ENCODE data around the gene KCNQ5. TPM values are rescaled to one million over a fixed set of nuclear protein-coding genes. Genes with fewer than 3 reads are reported as not detected.

Gene KCNQ5
- total and polyA plus RNA-seq, 2 donors (not counting 1 experiment from before 2014, with no cell fraction given): 0.74 to 4.6 TPM

DNA sequence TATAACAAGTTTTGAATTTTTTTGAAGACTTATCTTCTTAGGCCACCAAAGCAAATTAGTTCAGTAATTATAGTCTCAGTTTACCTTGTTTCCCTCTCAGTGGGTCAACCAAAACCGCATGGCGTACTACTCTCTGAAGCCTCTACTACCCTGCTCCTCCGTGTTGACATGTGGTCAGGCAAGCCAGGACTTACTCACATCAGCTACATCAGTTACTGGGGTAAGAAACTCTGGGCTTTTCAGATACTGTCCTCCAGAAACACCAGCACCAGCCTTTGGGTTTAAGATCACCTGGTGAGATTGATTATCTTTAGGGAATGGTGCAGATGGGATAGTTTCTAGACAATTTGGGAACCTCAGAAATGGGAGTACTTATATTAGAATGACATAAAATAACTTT lies 55.1 kb downstream of the KCNQ5 start:
- H3K79me2 ChIP-seq (ENCODE audit: control insufficient read depth, insufficient read depth, low read length): no peaks in the 10 kb centered on the region
- no peaks in the 10 kb centered on the region for H3K4me1 ChIP-seq (ENCODE audit: control insufficient read depth, extremely low read depth, insufficient read depth, low read length)
- no peaks in the 10 kb centered on the region for H4K20me1 ChIP-seq (ENCODE audit: control insufficient read depth, extremely low read depth, insufficient read depth, low read length)
- no peaks in the 10 kb centered on the region for H3K27me3 ChIP-seq (ENCODE audit: control insufficient read depth, insufficient read depth, low read length)
- H3K9ac ChIP-seq (ENCODE audit: insufficient read depth, low read length): no peak overlapping the region
- H2AFZ ChIP-seq (ENCODE audit: low read length): no peak overlapping the region
- no peaks in the 10 kb centered on the region for H3K36me3 ChIP-seq (ENCODE audit: control insufficient read depth, insufficient read depth, low read length)
- no peaks in the 10 kb centered on the region for H3K9me3 ChIP-seq (ENCODE audit: control insufficient read depth, insufficient read depth, low read depth, low read length)
- H3K27ac ChIP-seq (ENCODE audit: insufficient read depth, low read length): no peak overlapping the region
- no peak overlapping the region for H3K4me2 ChIP-seq (ENCODE audit: extremely low read depth, insufficient read depth, low read length)
- no peak for DNase-seq (ENCODE audit: low read depth in 2 of 2)
- no peak overlapping the region for H3K4me3 ChIP-seq (replicated peaks in 1 of 4; ENCODE audit: control extremely low read depth in 1 of 4, insufficient read depth in 1 of 4, low read depth in 3 of 4, low read length in 4 of 4)
- TF ChIP-seq, protein P1, sequence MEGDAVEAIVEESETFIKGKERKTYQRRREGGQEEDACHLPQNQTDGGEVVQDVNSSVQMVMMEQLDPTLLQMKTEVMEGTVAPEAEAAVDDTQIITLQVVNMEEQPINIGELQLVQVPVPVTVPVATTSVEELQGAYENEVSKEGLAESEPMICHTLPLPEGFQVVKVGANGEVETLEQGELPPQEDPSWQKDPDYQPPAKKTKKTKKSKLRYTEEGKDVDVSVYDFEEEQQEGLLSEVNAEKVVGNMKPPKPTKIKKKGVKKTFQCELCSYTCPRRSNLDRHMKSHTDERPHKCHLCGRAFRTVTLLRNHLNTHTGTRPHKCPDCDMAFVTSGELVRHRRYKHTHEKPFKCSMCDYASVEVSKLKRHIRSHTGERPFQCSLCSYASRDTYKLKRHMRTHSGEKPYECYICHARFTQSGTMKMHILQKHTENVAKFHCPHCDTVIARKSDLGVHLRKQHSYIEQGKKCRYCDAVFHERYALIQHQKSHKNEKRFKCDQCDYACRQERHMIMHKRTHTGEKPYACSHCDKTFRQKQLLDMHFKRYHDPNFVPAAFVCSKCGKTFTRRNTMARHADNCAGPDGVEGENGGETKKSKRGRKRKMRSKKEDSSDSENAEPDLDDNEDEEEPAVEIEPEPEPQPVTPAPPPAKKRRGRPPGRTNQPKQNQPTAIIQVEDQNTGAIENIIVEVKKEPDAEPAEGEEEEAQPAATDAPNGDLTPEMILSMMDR (conservative IDR thresholded peaks at IDR 0.05 in 1 of 2, IDR thresholded peaks at IDR 0.05 in 1 of 2; ENCODE audit: low read depth in 1 of 2, low read length in 2 of 2): no peak
- TF ChIP-seq EZH2 (IDR thresholded peaks at IDR 0.05; ENCODE audit: low read length, missing control alignments): no peak

DNA sequence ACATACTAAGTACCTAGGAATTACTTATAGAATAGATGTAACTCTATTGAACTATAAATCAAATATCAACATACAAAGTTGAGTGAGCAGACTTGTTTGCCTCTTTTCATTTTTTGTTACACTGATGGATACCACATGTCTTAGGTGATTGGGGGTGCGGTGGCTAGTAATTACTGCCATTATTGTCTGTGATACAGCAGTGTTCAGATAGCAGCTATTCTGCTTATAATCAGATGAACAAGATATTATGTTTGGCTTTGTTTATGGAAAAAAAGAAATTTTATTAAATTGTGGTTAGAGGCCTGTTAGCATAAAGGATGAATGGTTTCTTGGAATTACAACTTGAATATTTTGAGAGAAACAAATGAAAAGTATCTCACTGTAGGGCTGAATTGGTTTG lies 55.9 kb downstream of the KCNQ5 start:
- Histone ChIP-seq H3K27ac (ENCODE audit: insufficient read depth, low read length) (no peak overlapping the region), H3K4me3 (replicated peaks in 1 of 4; ENCODE audit: control extremely low read depth in 1 of 4, insufficient read depth in 1 of 4, low read depth in 3 of 4, low read length in 4 of 4) (no peak overlapping the region), H2AFZ (ENCODE audit: low read length) (no peak overlapping the region), H3K9me3 (ENCODE audit: control insufficient read depth, insufficient read depth, low read depth, low read length) (no peaks in the 10 kb centered on the region), H3K36me3 (ENCODE audit: control insufficient read depth, insufficient read depth, low read length) (no peaks in the 10 kb centered on the region), H3K4me1 (ENCODE audit: control insufficient read depth, extremely low read depth, insufficient read depth, low read length) (no peaks in the 10 kb centered on the region), H3K4me2 (ENCODE audit: extremely low read depth, insufficient read depth, low read length) (no peak overlapping the region), H3K9ac (ENCODE audit: insufficient read depth, low read length) (no peak overlapping the region), H3K79me2 (ENCODE audit: control insufficient read depth, insufficient read depth, low read length) (no peaks in the 10 kb centered on the region), H4K20me1 (ENCODE audit: control insufficient read depth, extremely low read depth, insufficient read depth, low read length) (no peaks in the 10 kb centered on the region), H3K27me3 (ENCODE audit: control insufficient read depth, insufficient read depth, low read length) (no peaks in the 10 kb centered on the region)
- DNase-seq (ENCODE audit: low read depth in 2 of 2): no peak
- TF ChIP-seq EZH2 (IDR thresholded peaks at IDR 0.05; ENCODE audit: low read length, missing control alignments): no peak
- TF ChIP-seq, protein P1 (conservative IDR thresholded peaks at IDR 0.05 in 1 of 2, IDR thresholded peaks at IDR 0.05 in 1 of 2; ENCODE audit: low read depth in 1 of 2, low read length in 2 of 2): no peak

DNA sequence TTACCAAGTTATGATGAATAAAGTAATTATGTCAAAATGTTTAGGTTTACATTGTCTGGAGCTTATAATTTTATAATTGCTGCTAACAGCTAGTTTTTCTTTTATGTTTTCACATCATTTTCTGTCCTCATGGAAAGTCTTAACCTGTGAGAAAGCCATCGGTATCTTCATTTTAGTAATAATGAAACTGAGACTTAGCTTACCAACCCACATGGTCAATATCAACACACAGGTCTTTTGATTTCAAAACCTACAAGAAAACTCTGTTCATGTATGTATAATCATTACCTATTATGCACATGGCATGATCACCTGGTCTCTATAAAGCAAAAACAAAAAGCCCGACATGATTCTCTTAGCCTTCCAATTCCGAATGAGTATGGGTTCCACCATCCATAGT lies 61.9 kb downstream of the KCNQ5 start:
- Histone ChIP-seq H3K4me3 (replicated peaks in 1 of 4; ENCODE audit: control extremely low read depth in 1 of 4, insufficient read depth in 1 of 4, low read depth in 3 of 4, low read length in 4 of 4) (no peak overlapping the region), H3K4me2 (ENCODE audit: extremely low read depth, insufficient read depth, low read length) (no peak overlapping the region), H2AFZ (ENCODE audit: low read length) (no peak overlapping the region), H3K27me3 (ENCODE audit: control insufficient read depth, insufficient read depth, low read length) (no peaks in the 10 kb centered on the region), H3K27ac (ENCODE audit: insufficient read depth, low read length) (no peak overlapping the region), H3K4me1 (ENCODE audit: control insufficient read depth, extremely low read depth, insufficient read depth, low read length) (no peaks in the 10 kb centered on the region), H3K9me3 (ENCODE audit: control insufficient read depth, insufficient read depth, low read depth, low read length) (no peaks in the 10 kb centered on the region), H3K9ac (ENCODE audit: insufficient read depth, low read length) (no peak overlapping the region), H3K36me3 (ENCODE audit: control insufficient read depth, insufficient read depth, low read length) (no peaks in the 10 kb centered on the region), H3K79me2 (ENCODE audit: control insufficient read depth, insufficient read depth, low read length) (no peaks in the 10 kb centered on the region), H4K20me1 (ENCODE audit: control insufficient read depth, extremely low read depth, insufficient read depth, low read length) (no peaks in the 10 kb centered on the region)
- DNase-seq (ENCODE audit: low read depth in 2 of 2): no peak
- TF ChIP-seq, protein P1 (conservative IDR thresholded peaks at IDR 0.05 in 1 of 2, IDR thresholded peaks at IDR 0.05 in 1 of 2; ENCODE audit: low read depth in 1 of 2, low read length in 2 of 2): no peak
- no peak for TF ChIP-seq EZH2 (IDR thresholded peaks at IDR 0.05; ENCODE audit: low read length, missing control alignments)
